GM19193 (cell line): ENCODE measurements around the gene CYB561.

Experiments
- POLR2A ChIP-seq: IDR thresholded peaks from 4 replicates; pipeline ENCODE4 v1.6.1; 2011; ENCODE audit not compliant: insufficient read depth, insufficient read length; ENCODE audit errors: extremely low read depth

CYB561 gene

GRCh38 chr17:63442549-63443035, 3.5 kb downstream of the CYB561 start:
- no peak for TF ChIP-seq POLR2A

- no peak for TF ChIP-seq POLR2A
Measured at GRCh38 chr17:63442074-63442473, 4.0 kb downstream of the CYB561 start.

DNA sequence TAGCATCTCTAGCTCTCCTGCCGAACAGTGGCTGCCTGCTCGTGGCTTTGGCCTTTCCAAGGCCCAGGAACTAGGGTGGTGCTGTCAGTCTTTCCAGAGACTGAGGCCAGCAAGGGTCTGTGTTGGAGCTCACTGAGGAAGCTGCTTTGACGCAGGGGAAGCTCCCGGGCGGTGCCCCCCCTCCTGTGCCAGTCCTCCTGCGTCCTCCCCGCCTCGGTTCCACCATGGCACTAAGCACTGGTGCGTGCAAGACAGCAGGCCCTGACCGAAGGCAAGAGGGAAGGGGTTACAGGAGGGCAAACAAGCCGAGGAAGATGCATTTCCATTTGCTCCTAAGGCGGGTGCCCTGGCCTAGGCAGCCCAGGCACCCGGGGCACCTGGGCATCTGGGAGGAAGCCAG, 4.5 kb downstream of the CYB561 start:
- no peak for TF ChIP-seq POLR2A

DNA sequence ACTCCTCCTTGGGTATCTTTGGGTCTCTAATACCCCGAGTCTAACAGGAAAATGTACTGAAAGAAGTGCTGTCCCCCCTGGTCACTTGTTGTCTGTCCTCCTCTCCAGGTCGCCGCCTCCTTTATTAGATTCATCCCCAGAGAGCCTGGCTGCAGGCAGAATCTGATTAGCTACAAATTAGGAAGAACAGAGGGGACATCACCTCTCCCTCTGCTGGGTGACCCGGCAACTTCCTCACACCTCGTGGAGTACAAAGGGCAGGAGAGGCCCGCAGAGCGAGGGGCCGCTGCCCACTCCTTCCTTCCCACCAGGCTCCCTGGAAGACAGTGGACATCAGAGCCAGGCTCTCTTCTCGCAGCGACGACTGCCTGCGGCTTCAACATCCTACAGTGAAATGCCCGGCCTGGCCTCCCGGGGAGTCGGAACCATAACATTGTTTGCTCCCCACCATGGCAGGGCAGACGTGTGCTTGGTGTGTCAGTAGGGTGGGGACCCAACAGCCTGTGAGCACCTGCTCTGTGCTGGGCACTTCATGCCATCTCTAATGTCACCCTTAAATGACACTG, 5.3 kb downstream of the CYB561 start:
- no peak for TF ChIP-seq POLR2A

DNA sequence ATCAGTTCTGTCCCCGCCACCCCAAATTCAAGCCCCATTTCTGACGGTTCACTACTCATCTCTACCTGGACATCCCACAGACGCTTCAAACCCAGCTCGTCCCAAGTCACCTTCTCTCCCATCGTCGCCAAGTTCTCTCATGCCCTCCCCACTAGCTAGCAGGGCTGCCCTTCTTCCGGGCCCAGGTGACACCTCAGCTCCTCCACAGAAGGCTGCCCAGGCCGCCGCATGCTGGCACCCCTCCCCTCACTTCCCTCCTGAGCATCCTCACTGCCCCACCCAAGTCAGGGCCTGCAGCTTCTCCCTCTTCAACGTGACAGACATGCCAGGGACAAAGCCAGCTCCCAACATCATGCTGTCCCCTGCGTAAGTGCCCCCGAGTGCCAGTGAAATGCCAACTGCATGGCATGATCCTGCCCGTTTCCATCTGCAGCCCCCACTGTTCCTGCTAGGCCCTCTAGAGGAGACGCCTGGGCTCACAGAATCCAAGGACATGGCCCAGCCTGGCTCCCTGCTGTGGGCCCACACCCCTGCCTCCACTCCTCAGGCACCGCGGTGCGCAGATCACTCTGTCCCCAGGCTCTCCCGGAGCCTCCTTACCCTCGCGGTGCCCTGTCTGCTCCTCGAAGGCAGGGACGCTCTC, 5.9 kb downstream of the CYB561 start:
- no peak for TF ChIP-seq POLR2A

GRCh38 chr17:63439687-63440086, 6.4 kb downstream of the CYB561 start:
- no peak for TF ChIP-seq POLR2A

- TF ChIP-seq POLR2A, result no peak
Measured at GRCh38 chr17:63438092-63439051, 7.7 kb downstream of the CYB561 start.

DNA sequence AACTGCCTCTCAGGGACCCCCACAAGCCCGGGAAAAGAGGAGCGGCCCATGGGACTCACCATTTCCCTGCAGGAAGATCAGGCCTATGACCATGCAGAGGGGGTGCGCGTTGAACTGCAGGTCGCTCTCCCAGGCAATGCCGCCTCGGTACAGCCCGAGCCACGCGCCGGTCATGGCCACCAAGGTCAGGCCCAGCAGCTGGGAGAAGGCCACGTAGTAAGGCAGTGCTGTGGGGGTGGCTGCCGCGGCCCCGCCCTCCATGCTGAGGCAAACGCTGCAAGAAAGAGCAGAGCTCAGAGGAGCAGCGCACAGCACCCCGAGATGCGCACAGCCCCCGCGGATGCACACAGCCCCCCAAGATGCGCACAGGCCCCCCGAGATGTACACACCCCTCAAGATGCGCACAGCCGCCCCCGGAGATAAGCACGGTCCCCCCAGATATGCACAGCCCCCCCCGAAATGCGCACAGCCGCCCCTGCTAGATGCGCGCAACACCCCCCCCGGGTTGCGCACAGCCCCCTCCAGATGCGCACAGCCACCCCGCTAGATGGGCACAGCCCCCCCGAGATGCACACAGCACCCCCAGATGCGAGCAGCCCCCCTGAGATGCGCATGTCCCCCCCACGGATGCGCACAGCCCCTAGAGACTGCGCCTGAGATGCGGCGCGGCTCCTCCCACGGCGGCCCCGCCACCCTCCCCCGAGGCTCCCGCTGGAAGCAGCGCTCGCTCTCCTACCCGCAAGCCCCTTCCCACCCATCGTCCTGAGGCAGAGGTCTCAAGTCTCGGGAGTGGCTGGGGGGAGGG, 8.6 kb downstream of the CYB561 start:
- TF ChIP-seq POLR2A, result no peak

DNA sequence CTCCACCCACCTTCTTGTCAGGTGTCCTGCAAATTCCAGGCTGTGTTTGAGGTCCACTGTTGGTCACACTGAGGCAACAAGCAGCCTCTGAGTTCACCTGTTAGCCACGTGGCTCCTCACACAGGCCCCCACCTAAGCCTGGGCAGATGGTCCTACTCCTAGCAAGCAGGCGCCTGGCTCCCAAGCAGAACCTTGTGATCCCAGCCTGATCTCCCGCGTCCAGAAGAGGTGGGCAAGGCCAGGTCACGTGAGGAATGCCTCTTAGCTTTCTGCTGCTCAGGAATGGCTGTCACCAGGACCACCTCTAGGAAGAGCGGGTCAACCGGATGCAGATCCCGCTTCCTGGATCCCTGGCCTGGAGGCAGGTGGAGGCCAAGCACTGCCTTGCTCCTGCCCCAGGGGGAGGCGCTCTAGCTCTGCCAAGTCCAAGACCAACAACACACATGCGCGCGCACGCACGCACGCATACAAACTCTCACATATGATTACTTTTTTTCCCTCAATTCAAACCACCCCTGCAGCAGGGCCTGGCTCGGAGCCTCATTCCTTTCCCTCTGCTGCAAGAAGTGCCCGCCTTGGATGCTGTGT, 9.5 kb downstream of the CYB561 start:
- no peak for TF ChIP-seq POLR2A

DNA sequence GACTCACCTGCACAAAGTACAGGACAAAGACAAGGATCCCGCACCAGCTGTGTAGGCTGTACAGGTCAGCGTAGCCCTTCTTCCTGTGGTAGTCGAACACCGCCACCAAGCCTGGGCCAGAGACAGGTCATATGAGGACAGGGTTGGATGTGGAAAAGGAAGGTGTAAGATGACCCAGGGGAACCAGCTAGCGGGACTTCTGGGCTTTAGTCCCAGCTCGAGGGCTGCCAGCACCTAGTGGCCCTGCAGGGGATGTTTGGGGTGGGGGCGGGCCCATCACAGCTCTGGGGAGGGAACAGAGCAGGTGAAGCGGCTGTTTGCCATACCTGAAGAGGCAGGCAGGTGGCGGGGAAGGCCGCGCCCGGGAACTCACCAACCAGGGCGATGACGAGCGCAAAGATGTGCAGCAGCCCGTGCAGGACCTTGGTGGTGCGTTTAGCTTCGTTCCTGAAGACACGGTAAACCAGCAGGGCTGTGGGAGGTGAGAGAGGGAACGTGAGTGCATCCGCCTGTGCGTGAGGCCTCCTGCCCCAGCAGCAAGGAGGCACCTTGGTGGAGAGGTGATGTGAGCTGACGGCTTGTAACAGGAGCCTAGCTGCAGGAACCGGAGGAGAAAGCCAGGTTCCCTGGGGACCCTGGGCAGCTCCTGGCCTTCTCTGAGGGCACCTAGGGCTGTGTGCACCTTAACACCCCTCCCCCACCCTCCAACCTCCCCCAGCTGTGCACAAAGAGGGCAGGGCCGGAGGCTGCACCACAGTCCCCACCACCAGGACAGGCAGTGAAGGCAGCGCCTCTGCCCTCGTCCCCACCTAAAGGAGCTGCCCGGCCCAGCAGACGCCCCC, 10.2 kb downstream of the CYB561 start:
- no peak for TF ChIP-seq POLR2A

- no peak for TF ChIP-seq POLR2A
Measured at GRCh38 chr17:63434951-63435571, 11.0 kb downstream of the CYB561 start.

- TF ChIP-seq POLR2A, result no peak
Measured at GRCh38 chr17:63433746-63434591, 12.1 kb downstream of the CYB561 start.
